HG03097 (cell line): ENCODE data around the gene SPEG.

Experiments used
- ATAC-seq: cut with Tn5 transposase; IDR thresholded peaks from one replicate; pipeline ENCODE4 v1.9.1; 2021; ENCODE audit not compliant: unreplicated experiment, low FRiP score

The SPEG gene

DNA sequence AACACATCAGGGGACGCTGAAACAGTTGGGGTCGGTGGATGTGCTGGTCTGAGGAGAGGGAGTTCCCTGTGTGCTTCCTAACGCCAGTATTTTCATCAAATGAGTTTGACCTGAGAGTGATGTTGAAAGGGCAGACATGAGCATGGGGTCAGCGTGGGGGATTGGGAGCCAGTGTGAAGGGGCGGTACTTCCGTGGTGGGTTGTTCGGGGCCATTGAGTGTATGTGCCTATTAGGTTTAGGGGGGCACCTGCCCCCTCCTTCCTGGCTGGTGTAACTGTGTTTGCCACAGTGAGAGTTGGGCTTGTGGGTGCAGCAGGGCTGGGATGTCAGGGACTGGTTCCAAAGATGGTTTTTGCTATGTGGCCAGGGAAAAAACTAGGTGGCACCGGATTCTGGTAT is 24.4 kb downstream of the SPEG start:
- no peak for ATAC-seq

DNA sequence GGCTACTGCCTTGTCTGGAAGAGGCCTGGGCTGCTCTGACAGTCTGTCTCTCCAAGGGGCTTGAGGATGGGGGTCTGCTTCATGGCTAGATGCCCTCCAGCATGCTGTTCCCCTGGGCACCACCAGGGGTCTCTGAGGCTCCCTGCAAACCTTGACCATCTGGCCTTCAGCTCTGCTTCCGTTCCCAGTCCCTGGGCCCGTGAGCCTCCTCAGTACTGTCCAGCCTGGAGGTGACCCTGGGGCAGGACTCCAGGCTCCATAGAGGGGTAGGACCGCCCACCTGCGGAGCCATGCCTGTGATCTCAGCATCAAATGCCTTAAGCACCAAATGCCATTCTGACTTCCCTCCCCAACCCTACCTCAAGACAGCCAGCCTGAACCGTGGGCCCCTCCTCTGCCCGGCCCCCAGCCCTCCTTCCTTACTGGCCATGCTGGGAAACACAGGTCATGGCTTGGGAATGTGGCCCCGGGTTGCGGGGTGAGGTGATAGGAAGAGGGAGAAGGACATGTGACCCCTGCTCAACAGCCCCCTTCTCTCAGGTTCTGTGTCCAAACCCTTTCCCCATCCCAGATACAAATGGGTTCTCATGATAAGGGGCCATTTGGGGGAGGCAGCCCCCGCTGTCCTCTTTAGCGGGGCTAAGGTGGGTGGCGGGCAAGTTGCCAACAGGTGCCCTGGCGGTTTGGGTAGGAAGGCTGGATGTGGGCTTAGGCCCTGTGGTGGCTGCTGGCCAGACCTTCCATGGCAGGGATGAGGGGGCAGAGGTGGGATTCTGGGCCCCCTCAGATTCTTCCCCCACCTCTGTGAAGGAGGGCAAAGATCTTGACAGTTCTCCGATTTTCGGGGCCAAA is 25.0 kb downstream of the SPEG start:
- no peak for ATAC-seq

DNA sequence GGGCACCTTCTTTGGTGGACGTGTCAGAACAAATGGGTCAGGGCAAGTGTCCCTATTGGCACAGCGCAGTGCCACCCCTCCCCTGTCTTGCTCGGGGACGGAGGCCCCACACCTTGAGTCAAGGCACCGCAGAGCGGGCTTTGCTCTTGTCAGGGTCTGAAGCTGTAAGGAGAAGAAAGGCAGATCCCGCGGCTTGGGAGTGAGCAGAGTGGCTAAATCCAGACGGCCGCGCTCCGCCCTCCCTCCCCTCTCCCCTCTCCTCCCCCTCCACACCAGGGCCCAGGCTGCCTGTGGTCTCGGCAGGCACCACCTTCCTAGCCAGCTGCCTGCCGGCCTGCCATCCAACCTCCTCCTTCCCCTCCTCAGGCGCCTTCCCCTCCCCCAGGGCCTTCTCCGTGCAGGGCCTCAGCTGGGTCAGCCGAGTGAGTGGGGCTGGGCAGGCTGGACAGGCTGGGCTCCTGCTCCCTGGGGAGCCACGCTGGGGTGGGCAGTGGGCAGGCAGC is 25.8 kb downstream of the SPEG start:
- ATAC-seq = no peak

DNA sequence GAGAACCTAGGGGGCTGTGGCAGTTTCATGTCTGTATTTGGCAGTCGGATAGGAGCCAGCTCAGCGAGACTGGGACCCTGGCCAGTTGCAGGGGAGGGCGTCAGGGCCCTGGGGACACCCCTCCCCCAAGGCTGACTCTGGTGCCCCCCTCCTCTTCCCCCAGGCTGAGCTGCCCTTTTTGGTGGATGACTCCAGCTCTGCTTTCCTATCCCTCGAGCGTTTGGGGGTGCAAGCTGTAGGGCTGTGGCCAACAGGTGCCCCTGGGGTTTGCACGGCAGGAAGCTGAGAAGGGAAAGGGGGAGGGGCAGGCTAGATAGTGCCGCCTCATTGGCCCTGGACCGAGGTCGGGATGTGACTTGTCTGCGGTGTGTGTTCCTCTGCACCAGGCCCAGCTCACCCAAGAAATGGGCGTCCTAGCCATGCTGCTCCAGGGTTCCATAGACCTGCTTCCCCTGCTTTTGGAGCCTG is 26.4 kb downstream of the SPEG start:
- no peak for ATAC-seq

DNA sequence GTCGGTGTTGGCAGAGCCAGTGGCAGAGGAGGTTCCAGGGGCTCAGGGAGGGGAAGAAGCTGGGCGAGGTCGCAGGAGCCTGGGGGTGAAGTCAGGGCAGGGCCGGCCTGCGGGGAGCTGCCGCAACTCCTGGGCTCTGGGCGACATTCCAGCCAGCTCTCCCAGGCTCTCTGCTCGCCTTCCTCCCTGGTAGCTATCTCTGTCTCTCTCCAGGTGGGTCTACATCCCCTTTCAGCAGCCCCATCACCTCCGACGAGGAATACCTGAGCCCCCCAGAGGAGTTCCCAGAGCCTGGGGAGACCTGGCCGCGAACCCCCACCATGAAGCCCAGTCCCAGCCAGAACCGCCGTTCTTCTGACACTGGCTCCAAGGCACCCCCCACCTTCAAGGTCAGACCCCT is 27.0 kb downstream of the SPEG start:
- no peak for ATAC-seq

DNA sequence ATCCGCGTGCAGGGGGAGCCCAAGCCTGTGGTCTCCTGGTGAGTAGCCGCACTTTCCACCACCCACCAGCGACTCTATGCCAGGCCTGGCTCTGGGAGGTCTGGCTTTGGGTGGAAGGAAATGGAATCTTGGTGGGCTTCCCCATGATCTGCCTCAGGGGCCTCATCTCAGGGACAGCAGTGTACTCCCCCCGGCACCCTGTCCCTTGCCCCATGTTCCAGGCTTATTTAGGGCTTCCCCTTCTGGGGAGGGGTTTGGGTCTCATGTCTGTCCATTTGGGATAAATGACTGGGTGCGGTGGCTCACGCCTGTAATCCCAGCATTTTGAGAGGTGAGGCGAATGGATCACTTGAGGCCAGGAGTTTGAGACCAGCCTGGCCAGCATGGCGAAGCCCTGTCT is 27.7 kb downstream of the SPEG start:
- no peak for ATAC-seq

DNA sequence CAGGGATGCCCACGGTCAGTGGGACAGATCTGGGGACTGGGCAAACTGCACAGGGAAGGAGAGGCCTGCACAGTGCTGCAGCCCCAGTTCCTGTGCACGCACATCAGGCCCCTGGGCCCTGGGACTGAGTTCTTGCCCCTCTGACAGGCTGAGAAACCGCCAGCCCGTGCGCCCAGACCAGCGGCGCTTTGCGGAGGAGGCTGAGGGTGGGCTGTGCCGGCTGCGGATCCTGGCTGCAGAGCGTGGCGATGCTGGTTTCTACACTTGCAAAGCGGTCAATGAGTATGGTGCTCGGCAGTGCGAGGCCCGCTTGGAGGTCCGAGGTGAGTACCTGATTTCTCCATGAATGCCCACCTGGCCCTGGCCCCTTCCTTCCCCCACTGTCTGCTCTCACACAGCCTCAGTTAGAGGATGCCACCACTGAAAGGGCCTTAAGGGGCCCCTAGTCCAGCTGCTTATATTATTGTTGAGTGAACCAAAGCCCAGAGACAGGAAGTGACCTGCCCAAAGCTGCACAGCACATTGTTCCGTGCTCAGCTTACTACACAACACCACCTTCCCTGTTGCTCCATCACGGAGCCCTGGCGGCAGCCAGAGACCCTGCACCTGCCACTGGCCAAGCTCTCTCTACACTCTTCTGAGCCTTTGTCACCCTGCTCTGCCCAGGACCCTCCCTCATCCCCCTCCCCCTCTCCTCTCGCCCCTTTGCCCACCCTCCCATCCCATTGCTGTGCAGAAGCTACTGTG is 29.8 kb downstream of the SPEG start:
- no peak for ATAC-seq

DNA sequence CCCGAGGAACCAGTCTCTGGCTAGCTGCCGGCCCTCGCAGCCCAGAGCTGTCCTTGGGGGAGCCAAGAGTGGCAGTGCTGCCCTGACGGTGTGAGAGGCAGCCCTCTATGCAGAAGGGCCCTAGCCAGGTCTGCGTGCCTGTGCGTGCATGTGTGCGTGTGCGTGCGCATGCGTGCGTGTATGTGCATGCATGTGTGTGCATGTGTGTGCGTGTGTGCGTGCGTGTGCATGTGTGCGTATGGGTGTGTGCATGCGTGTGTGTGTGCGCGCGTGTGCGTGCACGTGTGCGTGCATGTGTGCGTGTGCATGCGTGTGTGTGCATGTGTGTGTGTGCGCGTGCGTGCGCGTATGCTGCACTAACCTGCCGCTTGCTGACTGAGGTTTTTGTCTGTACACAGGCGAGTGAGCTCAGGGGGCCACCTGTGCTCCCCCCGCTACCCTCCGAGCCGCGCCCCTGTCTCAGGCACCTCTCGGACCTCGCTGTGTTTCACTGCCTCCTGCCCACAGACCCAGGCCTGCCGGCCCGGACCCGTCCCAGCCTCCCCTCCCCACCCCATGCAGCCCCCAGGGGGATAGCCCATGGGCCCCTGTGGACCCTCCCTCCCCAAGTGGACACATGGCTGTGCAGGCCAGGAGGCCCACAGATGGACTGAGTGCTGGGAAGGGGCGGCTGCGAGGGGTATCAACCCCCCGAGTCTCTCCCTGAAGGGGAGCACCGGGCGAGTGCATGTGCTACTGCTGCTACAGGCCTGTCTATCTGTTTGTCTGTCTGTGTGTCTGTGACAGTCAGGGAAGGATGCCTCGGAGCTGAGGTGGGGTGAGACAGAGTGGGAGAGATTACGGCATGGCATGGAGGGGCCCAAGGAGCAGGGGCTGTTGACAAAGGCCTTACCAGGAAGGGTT is 31.3 kb downstream of the SPEG start:
- ATAC-seq = no peak

DNA sequence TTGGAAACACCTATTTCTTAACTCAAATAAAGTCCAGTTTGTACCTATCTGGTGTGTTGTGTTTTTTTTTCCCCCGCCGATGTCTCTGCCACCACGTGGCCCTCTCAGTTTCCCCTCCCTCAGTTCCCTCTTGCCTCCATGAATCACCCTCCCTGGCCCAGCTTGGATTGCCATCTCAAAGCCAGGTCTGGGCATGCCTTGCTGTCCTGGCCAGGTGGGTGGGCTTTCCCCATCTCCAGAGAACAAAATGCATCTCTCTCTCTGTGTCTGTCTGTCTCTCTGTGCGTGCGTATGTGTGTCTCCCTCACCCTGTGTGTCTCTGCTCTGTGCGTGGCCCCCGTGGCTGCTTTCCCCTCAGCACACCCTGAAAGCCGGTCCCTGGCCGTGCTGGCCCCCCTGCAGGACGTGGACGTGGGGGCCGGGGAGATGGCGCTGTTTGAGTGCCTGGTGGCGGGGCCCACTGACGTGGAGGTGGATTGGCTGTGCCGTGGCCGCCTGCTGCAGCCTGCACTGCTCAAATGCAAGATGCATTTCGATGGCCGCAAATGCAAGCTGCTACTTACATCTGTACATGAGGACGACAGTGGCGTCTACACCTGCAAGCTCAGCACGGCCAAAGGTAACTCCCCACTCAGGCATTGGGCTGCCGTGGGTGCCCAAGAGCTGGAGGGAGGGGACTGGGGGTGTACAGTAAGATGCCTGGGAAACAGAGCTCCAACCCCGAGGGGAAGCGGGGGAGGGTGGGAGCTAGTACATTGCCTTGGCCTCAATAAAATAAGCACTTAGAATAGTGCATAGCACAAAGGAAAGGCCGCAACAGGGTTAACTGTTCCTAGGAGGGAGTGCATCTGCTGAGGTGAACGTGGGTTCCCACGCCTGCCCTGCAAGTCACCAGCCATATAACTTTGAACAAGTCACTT is 32.4 kb downstream of the SPEG start:
- ATAC-seq = no peak

DNA sequence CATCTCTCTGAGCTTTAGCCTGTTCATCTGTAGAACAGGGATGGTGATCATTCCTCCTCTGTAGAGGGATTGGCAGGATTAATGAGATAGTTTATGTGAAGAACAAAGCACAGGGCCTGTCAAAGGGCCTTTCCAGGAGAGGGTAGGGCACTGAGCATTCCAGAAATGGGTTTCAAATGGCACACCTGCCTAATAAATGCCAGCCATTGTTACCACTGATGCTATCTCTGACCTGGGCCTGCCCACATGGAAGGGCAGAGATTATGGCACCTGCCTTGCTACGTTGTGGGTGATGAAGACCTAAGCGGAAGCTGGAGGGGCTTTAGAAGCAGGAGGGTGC is 33.1 kb downstream of the SPEG start:
- no peak for ATAC-seq

DNA sequence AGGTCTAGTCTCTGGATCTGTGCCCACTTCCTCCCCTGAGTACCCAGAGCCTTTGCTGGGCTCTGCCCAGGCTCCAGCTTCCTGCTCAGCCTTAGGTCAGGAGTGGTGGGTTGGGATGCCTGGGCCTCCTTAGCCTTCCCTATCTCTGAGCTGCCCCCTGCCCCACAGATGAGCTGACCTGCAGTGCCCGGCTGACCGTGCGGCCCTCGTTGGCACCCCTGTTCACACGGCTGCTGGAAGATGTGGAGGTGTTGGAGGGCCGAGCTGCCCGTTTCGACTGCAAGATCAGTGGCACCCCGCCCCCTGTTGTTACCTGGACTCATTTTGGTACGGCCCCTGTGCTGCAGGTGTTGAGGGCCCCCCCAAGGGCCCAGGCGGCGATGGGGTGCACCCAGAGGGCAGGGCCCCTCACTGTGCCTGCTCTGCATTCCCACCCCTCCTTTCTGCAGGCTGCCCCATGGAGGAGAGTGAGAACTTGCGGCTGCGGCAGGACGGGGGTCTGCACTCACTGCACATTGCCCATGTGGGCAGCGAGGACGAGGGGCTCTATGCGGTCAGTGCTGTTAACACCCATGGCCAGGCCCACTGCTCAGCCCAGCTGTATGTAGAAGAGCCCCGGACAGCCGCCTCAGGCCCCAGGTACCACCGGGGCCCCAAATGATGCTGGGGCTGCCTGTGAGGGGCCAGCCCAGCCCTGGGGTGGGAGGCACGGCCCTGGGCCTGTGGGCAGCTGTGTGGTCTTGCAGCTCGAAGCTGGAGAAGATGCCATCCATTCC is 34.0 kb downstream of the SPEG start:
- ATAC-seq = no peak

DNA sequence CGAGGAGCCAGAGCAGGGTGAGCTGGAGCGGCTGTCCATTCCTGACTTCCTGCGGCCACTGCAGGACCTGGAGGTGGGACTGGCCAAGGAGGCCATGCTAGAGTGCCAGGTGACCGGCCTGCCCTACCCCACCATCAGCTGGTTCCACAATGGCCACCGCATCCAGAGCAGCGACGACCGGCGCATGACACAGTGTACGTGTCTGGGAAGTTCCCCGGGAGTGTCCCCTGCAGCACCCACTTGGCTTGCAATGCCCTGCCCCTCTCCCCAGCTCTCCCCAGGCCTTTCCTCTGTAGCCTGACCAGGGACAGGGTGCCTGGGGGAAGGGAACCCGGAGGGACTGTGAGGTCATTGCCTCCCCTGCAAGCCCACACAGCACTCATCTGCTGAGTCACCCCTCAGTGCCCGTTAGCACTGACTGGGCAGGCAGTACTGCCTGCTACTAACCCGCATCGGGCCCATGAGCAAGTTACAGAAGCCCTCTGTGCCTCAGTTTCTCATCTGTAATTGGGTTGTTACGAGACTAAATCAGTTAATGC is 34.6 kb downstream of the SPEG start:
- no peak for ATAC-seq

DNA sequence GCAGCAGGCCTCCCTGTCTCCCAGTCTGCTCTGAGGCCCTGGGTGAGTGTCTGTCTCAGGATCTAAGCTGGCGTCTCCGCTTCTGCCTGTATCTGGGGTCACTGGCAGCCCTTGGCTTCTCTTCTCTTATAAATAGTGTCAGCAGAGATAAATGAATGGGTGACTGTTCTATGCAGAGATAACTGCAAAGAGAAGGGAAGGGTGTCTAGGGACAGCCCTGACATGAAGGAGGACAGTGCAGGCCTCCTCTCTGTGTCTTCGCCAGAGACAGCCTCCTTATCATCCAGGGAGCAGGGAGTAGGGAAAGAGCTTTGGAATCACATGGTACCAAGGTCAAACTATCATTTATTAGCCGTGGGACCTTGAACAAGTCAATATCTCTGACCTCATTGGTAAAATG is 35.8 kb downstream of the SPEG start:
- ATAC-seq = no peak

DNA sequence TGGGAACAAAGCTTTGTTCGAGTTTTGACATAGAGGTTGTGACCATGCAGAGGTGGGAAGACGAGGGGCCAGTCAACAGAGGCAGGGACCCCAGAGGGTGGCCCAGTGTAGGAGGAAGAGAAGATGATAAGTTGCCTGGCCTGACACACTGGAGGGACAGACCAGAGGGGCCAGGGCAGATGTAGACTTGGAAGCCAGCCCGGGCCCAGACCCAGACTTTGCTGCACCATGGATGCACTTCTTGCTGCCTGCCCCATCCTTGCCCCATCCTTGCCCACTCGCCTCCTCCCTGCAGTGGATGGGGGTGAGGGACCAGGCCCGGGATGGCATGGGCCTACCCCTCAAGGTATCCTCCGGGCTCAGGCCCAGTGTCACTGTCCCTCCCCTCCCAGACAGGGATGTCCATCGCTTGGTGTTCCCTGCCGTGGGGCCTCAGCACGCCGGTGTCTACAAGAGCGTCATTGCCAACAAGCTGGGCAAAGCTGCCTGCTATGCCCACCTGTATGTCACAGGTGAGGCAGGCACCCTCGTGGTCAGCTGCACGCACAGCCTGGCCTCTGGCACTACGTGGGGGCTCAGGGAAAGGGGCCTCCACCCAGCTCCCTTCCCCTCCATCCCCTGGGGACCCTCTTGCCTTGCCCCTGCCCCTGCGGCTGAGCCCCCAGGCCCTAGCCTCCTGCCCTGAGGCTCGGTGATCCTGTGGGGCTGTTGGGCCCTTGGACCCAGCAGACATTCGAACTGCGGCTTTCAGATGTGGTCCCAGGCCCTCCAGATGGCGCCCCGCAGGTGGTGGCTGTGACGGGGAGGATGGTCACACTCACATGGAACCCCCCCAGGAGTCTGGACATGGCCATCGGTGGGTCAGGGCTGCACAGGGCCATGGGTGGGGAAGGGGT is 37.1 kb downstream of the SPEG start:
- ATAC-seq = no peak

DNA sequence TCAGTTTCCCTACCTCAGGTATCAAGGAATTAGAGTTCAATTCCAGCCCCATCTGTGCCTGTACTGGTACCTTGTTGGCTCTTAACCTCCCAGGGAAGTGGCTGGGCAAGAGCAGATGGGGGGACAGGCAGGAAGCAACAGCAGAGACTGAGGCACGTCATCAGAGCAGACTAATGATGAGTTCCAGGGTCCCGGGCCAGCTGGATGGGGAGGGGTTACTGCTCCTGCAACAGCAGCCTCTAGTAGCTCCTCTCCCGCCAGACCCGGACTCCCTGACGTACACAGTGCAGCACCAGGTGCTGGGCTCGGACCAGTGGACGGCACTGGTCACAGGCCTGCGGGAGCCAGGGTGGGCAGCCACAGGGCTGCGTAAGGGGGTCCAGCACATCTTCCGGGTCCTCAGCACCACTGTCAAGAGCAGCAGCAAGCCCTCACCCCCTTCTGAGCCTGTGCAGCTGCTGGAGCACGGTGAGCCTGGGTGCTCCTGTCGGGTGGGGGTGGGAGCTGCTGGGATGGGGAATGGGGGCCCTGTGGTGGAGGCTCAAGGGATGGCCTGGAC is 38.1 kb downstream of the SPEG start:
- ATAC-seq = no peak

DNA sequence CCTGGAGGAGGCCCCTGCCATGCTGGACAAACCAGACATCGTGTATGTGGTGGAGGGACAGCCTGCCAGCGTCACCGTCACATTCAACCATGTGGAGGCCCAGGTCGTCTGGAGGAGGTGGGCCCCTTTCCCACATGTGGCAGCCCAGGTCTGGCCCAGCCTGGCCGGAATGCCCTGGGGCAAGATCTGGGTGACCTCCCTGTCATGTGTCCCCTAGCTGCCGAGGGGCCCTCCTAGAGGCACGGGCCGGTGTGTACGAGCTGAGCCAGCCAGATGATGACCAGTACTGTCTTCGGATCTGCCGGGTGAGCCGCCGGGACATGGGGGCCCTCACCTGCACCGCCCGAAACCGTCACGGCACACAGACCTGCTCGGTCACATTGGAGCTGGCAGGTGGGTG is 38.9 kb downstream of the SPEG start:
- ATAC-seq = no peak

DNA sequence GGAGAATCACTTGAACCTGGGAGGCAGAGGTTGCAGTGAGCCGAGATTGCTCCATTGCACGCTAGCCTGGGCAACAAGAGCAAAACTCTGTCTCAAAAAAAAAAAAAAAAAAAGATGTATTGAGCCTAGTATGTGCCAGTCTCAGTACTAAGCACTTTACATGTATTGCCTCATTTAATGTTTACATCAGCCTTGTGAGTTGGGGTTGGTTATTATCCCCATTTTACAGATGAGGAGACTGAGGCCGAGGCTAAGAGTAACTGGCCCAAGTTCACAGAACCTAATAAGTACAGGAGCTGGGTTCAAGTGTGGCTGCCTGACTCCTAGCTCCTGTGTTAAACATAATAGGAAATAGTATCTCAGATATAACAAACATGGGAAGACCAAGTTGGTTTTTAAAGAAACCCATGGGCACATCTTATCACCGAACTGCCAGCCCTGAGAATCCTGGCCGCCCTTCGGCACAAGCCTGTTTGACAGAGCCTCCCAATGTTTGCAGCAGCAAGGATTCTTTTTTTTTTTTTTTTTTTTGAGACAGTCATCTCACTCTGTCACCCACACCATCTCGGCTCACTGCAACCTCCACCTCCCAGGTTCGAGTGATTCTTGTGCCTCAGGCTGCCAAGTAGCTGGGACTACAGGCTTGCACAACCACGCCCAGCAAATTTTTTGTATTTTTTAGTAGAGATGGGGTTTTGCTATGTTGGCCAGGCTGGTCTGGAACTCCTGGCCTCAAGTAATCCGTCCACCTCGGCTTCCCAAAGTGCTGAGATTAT is 39.8 kb downstream of the SPEG start:
- no peak for ATAC-seq
